ENCODE data around the gene GBE1.

- no peak for TF ChIP-seq CTCF (IDR thresholded peaks at IDR 0.05)
- no peak for TF ChIP-seq EZH2phosphoT487 (IDR thresholded peaks at IDR 0.05)
- TF ChIP-seq EZH2 (IDR thresholded peaks at IDR 0.05), result no peak
Observed at GRCh38 chr3:81549388-81549787, 212.1 kb downstream of the GBE1 start.

Measured in neural progenitor cell (in vitro differentiated cells).